AG08396 (cell line): ENCODE data around the gene C22orf23.

Experiments
- DNase-seq: peaks from one replicate; pipeline ENCODE4 v3.0.0; 2012; ENCODE audit warnings: low spot score, mixed read lengths

C22orf23 gene

DNA sequence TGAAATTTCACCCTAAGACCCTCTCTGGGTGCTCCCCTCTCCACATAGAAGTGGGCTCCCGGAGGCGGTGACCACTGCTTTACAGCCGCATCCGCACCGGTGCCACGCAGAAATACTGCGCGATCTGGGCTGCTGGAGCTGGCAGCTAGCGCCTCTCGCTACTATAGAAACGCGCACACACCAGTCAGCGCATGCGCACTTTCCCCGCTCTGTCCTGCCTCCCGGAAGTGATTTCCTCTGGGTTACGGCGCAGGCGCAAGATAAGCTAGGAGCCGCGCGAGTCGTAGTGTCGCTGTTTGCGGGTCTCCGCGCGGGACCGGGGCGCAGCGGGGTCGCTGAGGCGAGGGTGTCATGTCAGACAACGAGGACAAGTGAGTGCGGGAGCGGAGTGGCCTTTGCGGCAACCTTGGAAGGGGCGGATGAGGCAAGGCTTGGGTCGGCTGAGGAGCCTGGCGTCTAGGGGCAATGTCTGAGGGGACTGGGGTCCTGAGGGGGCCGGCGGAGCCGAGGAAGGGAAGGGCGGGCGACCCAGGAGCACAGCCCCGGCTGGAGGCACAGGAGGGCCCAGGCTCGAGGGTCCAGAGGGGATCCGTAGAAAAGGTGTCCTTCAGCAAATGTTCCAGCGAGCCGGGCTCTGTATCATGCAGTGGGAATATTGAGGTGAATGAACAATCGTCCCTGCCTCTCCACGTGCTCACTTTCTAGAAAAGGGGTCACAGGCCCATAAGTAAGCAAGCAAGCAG is at the start of gene C22orf23, which contains the start of gene POLR2F:
C22orf23 (minus strand) TSS at position 165 of the 743 bp plus-strand sequence. CDS start 452 bp downstream, outside the sequence.
POLR2F (plus strand) TSS at position 263 of the 743 bp plus-strand sequence; CDS start at position 352, 89 bp downstream.
- peak; percentile 99 for DNase-seq

DNA sequence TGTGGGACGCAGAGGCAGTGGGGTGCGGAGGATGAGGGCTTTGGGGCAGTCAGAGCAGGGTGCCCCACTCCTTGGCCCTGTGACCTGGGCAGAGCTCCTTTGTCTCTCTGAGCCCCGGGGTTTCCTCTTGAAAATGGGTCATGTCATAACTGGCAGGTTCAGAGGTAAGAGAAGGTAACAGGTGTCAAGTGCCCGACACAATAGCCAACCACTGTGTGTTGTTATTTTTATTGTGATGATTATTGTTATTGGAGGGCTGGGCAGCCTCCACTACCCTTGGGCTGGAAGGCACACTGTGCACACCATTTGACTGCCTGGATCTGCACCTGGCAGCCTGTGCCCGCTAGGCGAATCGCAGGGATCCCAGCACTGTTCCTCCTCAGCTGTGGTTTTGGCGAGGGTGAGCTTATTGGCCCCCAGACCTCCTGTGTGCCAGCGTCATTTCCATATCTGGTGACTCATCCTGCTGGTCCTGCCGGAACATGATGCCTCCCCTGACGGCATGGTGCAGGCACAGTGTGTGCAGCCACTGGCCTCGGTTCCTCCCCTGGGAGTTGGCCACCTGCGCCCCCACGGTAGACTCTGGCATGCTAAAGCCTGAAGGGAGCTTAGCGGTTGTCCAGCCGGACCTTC is 46.4 kb upstream of the C22orf23 start:
- DNase-seq = no peak

DNA sequence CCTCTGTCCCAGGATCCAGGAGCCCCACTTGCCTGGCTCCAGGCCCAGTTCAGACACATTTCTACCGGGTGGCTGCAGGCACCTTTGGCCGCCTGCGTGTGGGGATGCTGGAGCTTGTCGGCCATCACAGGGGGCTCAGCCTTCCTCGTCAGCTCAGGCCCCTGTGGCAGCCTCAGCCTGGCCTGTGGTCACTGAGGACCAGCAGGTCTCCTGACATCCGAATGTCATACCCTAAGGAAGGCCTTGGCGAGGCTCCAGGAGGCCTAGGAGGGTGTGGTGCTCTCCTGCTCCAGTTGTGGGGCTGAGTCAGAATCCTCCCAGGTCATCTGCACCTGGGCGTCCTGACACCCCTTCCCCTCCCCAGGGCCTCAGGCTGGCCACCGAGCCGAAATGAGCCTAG is 45.8 kb upstream of the C22orf23 start:
- no peak for DNase-seq

DNA sequence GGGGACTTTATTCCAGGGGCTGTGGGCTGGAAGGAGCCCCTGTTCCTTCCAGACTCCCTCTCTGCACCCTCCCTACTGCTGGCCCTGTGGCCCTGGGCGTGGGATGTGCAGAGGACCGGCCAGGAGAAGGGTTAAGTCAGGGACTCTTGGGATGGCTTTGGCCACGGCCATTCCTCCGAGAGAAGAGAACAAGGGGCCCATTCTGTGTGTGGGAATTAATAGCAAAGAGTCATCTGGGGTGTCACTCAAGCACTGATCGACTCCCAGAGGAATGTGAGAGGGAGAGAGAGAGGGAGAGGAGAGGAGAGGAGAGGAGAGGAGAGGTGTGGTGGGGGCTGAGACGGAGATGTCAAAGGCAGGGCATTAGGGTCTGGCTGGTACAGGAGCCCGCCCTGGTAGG is 45.1 kb upstream of the C22orf23 start:
- no peak for DNase-seq

DNA sequence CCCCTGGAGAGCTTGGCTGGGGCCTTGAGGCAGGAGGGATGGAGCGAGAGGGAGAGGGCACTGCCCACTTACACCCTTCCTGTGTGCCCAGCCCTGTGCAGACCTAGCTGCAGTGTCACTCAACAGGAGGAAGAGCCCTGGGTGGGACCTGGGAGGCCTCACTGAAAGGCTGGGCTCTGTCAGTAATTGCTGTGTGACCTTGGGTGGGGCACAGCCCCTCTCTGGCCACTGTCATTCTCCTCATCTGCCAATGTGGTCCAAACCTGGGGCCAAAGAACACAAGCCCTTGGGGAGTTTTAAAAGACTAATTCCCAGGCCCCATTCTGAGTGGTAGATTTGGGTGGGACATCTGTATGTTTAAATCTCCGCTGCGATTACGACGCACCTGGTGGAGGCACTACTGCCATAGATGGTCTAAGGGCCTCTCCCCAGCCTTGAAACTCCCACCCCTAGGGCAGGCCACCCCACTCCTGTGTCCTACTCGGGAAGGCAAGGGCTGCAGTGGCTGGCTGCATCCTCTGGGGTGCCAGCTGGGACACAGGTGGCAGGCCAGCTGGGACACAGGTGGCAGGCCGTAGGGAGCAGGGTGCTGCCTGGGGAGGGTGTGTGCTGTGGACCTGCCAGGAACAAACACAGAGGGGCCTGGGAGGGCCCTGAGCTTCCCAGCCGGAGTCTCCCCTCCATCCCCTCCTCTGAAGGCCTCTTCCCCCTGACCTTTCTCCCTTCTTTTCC is 43.3 kb upstream of the C22orf23 start:
- no peak for DNase-seq

DNA sequence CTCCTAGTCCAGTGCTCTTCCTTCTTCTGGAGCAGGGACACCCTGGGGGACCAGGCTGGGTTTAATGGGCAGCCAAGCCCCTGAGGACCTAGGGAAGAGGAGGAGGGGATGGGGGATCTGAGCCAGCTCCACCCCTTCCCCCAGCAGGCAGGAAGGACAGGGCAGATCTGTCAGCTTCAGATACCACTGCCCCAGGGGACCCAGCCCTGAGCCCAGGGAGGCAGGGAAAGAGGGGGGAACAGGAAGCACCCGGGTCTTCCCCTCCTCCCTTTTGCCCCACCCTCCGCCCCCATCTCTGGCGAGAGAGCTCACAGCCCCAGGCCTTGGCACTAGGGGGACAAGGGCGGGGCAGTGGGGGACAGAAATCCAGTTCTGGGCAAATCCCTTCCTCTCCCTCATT is 42.7 kb upstream of the C22orf23 start:
- DNase-seq = no peak

DNA sequence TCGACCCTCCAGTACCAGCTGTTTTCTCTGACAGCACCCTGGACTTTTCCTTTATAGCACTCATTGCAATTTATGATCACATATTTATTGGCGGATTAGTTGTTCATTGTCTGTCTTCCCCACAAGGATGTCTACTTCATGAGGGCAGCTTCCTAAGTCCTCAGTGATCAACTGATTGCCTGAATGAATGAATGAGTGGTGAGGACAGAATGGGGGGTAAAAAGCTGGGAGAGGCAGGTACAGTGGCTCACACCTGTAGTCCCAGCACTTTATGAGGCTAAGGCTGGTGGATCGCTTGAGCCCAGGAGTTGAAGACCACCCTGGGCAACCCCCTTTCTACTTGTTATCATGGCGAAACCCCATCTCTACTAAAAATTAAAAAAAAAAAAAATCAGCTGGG is 42.1 kb upstream of the C22orf23 start:
- no peak for DNase-seq

DNA sequence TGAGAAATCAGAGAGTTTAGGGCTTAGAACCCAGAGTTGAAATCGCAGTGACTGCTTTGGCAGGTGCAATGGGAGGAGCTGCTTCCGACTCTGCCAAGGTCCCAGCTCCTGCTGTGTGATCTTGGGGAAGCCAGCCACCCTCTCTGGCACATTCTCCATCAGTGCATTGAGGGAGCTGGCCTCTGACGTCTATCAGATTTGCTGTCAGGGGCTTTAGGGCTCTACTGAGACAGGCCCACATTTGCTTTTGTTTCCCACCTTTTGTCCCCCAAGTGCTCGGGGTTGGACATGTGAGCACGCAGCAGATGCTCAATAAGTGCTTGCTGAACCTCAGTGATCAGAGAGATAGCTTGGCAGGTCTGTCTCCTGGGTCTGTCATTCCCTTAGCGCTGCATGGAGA is 41.6 kb upstream of the C22orf23 start:
- no peak for DNase-seq

DNA sequence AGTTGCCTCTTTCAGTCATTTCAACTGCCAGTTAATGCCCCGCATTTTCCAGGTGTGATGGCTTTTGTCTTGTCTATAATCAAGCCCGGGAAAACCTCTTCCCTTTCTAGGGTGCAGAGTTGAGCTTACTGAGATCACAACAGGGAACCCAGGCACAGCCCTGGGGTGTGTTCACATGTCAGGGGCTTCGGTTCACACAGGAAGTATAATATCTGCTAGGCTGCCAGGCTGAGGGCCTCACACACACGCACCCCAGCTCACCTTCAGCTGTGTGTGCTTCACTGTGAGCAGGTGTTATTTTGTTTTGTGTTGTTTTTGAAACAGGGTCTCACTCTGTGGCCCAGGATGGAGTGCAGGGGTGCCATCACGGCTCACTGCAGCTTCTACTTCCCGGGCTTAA is 40.6 kb upstream of the C22orf23 start:
- no peak for DNase-seq

DNA sequence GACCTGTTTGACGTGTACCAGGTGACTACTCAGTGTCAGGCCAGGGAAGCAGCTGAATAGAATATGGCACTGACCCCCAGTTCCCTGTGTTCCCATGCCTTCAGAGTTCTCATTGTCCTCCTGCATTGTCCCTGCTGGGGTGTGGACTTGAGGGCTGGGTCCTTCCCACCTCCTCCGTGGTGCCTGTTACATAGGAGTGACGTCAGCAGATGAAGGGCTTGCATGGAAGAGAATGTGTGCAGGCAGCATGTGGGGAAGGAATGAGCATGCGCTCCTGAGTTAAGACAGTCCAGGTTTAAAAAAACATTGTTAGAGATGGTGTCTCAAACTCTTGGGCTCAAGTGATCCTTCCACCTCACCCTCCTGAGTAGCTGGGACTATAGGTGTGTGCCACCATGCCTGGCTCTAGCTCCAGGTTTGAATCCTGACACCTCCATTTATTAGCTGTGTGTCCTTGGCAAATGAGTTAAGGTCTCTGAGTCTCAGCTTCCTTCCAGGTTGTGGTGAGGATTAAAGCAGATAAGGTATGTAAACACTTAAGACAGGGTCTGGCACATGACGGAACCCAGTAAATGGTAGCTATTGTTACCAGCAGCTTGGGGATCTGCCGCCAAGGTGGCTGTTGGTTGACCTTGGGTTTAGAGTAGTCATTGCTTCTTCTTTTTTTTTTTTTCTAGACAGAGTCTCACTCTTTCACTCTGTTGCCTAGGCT is 38.5 kb upstream of the C22orf23 start:
- no peak for DNase-seq

DNA sequence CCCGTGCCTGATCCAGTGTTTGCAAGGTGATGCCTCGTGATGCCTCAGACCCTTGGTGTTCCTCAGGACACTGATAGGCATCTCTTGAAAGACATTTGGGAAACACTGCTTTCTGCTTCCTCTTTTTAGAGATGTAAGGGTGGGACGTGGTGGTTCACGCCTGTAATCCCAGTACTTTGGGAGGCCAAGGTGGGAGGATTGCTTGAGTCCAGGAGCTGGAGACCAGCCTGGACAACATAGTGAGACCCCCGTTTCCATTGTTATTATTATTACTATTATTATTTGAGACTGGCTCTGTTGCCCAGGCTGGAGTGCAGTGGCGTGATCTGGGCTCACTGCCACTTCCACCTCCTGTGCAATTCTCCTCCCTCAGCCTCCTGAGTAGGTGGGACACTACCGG is 37.5 kb upstream of the C22orf23 start:
- DNase-seq = no peak

DNA sequence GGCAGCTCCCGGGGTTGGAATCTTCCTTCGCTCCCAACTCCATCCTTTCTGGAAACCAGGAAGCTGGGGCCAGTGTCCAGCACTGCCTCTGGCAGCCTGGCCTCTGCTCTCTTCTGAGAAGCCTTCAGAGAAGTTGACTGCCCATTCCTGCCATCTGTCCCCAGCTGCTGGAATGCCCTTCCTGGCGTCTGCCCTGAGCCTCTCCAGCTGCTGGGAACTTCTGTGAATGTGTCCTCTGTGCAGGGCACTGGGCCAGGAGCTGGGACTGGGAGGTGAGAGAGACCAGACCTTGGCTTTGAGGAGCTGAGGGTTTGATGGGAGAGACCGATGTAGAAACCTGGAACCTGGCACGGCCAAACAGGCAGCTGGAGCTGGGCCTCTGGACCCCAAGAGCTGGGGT is 36.9 kb upstream of the C22orf23 start:
- DNase-seq = no peak

DNA sequence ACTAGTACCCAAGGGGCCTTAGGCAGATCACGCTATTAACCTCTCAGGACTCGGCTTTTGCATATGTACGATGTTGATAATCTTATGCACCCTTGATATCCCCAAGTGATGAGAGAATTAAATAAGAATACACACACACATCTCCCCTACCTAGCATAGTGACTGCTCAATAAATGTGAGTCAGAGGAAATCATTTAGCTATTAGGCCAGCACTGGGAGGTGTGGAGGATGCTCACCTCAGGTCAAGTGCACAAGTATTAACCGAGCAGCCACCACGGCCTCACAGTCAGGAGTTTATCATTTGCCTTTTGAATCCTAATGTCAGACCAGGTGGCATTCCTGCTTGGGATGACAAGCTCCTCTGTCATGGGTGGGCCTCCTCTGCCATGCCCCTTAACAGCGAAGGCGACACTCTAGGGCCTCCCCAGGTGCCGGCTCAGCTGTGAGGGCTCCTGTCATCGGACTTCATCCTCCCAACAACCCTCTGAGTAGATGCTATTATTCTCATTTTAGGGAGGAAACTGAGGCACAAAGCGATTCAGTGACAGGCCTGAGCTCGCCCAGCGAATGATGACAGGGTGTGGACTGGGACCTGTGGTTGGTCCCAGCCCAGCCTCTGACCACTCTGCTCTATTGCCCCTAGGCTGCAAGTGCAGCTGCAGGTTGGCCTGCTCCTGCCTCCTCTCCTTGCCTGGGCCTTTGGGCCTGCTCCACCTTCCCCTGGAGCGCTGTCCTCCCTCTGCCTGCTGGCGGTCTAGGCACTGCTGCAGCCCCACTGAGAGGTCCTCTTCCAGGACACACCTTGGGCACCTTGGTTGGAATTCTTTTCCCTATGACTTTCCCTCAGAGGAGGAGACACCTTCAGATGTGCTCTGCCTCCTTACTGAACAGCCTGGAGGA is 36.0 kb upstream of the C22orf23 start:
- DNase-seq = no peak

DNA sequence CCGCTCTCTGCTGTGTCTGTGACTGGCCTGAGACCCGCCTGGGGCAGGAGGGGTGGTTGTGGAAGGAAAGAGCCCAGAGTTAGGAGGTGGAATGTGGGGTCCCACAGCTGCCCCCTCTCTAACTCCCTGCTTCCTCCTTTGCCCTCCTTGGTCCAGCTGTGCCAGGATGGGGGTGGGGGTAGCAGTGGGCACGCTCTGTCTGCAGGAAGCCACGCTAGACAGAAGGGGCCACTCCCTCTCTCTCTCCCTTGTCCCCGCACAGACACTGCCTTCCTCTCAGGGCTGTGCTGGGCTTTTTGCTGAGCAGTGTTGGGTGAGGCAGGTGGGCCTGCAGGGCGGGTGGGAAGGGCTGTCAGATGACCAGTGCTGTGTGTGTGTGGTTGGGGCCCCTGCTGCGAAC is 33.0 kb upstream of the C22orf23 start:
- no peak for DNase-seq

DNA sequence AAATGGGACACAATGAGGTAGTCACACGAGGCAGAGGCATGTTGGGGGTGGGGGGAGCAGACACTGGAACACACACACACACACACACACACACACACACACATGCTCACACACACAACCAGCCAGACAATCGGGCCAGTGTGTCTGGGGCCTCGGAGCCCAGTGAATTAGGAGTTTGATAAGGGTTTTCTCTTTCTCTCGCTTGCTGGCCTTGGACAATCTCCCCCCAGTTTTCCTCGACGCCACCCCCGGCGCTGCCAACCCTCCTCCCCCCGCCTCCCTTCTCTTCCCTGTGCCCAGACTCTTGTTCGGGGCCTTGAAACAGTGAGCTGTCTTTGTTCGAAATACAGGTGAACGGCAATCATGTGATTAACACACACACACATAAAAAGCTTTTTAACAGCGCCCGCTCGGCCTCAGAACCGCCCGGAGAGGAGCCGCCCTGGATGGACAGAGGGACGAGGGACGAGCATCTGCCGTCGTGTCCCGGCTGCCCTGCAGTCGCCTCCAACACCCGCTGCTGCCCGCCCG is 32.4 kb upstream of the C22orf23 start:
- DNase-seq = no peak

DNA sequence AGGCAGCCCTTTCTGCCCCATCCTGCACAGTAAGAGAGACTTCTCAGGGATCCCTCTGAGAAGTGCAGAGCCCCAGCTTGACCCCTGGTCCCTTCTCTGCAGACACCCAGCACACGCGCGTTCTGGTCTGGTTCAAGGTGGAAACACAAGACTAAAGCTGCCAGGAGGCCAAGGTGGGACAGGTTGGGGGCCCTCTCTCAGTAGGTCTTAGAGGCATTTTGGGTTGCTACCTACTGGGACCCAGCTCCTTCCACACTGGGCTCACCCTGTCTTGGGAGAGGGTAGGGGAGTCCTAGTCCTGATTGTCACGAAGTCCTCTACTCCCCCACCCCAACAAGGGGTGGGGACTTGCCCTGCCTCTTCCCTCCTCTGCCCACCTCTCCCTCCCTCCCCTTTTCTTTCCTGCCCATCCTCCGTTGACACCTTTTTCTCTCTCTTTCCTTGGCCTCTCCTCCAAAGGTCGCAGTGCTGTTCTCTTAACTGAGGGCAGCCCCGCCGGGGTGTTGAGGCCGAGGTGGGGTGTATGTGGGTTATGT is 31.7 kb upstream of the C22orf23 start:
- no peak for DNase-seq

DNA sequence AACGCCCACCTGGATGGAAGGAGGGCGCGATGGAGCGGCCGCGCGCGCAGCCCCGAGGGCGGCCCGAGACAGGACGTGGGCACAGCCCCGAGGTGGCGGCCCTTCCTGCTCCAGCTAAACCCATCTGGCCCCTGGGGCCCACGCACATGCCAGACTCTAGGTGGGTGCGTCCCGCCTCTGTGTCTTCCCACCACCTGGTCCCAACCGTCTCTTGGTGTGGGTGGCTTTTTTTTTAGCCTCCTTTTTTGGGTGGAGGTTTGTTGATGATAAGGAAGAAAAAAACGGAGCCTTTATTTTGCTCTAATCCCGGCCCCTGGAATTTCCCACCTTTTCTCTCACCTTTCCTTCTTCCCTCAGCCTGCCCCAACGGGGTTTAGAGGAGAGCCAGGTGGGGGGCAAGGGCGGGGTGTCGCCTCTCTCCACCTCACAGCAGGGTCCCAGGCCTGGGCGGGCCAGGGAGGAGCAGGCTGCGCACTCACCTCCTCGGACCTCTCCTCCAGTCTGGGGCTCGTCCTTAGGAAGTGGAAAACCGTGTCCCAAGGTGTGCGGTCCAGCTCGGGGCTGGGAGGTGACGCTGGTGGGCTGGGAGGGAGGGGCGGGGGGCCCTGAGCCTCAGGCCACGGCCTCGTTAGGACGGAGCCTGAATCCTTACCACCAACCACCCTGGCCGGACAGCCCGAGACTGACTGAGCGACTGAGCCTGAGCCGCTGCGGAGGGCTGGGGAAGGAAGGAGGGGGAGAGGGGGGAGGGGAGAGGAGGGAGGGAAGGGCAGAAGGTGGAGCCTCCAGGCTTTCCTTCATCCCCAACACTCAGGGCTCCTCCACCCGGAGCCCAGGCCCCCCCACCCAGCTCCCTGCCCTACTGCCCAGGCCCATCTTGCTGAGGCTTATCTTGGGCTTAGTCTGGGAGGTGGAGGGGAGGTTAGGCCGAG is 30.7 kb upstream of the C22orf23 start, which contains the start of gene SOX10:
SOX10 (minus strand) TSS at position 696 of the 932 bp plus-strand sequence. CDS start 771 bp downstream, outside the sequence.
- DNase-seq = no peak

DNA sequence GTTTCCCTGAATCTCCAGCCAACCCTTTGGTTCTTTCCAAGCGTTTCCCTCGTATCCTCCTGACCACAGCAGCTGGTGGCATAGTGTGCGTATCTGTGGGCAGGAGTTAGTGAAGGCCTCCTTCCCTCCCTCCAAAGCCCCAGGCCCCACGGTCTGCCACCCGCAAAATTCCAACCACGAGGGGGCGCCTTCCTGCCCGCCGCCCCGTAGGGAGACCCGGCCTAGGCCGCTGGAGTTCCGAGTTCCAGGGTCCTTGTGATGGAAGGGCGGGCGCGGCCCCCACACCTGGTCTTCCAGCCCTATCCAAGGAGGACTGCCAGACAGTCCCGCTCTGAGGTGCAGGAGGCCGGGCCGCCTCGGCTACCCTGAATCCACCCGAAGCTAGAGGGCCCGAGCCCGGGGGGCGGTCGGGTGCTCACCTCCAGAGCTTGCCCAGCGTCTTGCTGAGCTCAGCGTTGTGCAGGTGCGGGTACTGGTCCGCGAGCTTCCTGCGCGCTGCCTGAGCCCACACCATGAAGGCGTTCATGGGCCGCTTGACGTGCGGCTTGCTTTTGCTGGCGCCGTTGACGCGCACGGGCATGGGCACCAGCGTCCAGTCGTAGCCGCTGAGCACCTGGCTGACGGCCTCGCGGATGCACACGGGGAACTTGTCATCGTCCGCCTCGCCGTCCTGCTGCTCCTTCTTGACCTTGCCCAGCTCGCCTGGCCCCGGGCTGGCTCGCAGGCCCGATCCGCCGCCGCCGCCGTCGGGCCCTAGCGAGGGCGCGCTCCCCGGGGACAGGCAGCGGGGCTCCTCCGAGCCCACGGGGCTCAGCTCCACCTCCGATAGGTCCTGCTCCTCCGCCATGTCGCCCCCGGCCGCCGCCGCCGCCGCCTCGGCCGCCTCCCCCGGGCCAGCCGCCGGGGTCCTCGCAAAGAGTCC is 29.8 kb upstream of the C22orf23 start:
- no peak for DNase-seq
